ENCODE measurements around the gene TNFSF15.

GRCh38 chr9:114834386-114834785, 28.5 kb upstream of the TNFSF15 start:
- TF ChIP-seq CTCF (IDR thresholded peaks at IDR 0.05) (no peak), POLR2A (IDR thresholded peaks at IDR 0.05) (no peak)

Measured in esophagus squamous epithelium (tissue), 4 donors.